ENCODE data around the gene PRRT2.

The PRRT2 gene

DNA sequence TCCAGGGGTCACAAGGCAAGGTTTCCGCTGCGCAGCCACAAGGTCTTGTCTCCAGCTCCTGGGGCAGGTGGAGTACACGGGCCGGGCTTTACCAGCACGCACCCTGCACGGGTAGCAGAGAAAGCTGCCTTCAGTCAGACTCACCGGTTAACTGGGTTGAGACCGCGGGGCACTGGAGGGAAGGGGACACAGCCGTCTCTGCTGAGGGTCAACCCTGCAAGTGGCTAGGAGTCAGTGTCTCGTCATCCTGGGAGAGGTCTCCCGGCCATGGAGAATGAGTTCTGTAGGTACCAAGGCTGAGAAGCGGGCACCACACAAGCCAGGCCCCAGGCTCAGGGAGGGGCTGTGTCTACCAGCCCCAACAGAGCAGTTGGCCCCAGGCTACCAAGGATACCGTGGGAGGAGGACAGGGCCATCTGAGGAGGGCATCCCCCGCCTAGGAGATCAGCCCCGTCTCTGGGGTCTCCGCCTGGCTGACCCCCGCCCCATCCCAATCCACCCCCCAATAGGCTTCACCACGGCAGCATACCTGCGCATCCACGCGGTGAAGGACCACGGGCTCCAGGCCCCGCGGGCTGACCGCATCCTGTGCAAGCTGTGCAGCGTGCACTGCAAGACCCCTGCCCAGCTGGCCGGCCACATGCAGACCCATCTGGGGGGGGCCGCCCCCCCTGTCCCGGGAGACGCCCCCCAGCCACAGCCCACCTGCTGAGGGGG lies 2.8 kb upstream of the PRRT2 start:
- TF ChIP-seq, protein P1, sequence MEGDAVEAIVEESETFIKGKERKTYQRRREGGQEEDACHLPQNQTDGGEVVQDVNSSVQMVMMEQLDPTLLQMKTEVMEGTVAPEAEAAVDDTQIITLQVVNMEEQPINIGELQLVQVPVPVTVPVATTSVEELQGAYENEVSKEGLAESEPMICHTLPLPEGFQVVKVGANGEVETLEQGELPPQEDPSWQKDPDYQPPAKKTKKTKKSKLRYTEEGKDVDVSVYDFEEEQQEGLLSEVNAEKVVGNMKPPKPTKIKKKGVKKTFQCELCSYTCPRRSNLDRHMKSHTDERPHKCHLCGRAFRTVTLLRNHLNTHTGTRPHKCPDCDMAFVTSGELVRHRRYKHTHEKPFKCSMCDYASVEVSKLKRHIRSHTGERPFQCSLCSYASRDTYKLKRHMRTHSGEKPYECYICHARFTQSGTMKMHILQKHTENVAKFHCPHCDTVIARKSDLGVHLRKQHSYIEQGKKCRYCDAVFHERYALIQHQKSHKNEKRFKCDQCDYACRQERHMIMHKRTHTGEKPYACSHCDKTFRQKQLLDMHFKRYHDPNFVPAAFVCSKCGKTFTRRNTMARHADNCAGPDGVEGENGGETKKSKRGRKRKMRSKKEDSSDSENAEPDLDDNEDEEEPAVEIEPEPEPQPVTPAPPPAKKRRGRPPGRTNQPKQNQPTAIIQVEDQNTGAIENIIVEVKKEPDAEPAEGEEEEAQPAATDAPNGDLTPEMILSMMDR (conservative IDR thresholded peaks at IDR 0.05; ENCODE audit: low read length) = no peak
- DNase-seq (ENCODE audit: low read depth) = no peak
- peak overlapping the region; percentile 71 for H3K4me3 ChIP-seq (ENCODE audit: low read length)

DNA sequence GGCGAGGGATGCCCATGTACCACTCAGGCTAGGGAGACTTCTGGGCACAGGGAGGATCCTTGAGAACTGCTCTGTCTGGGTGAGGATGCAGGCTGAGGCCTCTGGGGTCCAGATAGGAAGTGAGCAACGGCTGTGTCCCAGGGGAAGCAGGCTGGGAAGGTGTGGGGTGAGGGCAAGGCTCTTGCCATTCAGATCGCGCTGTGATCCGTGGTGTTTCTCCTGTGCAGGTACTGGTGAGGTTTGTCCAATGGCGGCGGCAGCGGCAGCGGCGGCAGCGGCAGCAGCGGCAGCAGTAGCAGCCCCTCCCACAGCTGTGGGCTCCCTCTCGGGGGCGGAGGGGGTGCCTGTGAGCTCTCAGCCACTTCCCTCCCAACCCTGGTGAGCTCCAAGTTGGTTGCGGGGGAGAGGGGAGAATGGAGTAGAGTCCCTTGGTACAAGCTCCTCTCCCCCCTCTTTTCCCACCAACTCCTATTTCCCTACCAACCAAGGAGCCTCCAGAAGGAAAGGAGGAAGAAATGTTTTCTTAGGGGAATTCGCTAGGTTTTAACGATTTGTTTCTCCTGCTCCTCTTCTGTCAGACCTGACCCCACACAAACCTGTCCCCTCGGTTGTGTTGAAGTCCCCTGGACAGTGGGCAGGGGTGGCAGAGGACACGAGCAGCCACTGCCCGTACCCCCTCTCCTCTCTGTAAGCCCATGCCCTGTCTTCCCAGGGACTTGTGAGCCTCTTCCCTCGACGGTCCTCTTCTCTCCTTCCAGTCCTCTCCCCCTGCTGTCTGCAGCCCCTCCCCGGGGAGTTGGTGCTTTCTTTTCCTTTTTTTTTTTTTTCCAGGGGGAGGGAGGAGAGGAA lies 1.9 kb upstream of the PRRT2 start:
- no peak for DNase-seq (ENCODE audit: low read depth)
- H3K4me3 ChIP-seq (ENCODE audit: low read length) = no peak overlapping the region

DNA sequence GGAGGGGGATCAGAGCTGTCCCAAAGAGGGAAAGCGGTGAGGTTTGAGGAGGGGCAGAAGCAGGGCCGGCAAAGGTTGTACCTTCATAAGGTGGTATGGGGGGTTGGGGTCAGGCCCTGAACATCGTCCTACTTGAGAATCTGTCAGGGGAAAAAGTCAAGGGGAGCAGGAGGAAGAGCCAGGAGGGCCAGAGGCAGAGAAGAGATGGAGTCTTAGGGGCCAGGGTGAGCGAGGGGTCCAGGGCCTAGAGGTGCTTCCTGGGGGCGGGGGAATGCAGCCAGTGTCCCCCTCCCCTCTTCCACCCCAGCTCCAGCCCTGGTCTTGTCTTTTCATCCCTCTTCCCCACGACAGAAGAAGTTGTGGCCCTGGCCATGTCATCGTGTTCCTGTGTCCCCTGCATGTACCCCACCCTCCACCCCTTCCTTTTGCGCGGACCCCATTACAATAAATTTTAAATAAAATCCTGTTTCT lies 1.3 kb upstream of the PRRT2 start:
- H3K4me3 ChIP-seq (ENCODE audit: low read length) = peak overlapping the region; percentile 8; the same call in 1 of the 2 replicates
- no peak for DNase-seq (ENCODE audit: low read depth)
- TF ChIP-seq, protein P1 (conservative IDR thresholded peaks at IDR 0.05; ENCODE audit: low read length) = no peak

More for the DNA sequence above, 1.9 kb upstream of the PRRT2 start:
- TF ChIP-seq, protein P1 (conservative IDR thresholded peaks at IDR 0.05; ENCODE audit: low read length) = no peak

DNA sequence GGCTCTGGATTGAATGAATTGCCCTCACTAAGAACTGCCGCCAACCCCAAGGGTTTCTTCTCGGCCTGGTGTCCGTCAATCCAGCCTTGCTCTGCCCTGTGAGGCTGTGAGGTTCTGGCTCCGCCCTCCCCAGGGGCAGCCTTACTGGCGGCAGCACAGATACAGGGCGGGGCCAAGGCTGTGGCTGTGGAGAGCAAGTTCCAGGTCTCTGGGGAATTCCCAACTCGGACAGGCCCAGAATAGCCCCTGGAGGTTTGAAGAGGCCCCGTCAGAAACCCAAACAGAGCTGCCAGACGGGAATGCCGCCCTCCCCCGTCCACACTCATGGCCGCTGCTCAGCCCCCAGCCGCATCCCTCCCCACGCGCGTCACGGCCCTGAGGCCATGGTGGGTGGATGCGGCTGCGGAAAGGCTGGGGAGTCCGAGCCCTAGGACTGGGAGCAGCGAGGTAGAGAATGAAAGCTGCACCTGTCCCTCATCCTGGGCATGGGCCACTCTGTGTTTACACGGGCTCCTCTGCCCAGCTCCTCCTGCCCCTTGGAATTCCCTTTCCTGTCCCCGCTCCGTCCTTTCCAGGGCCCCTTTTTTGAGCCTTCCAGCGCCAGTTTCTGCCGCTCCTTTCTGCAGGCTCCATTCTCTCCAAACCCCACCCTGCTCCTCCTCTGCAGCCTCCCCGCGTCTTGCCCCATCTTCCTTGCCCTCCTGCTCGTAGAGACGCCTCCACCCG lies 660 bp upstream of the PRRT2 start:
- DNase-seq (ENCODE audit: low read depth) = peak; percentile 98

DNA sequence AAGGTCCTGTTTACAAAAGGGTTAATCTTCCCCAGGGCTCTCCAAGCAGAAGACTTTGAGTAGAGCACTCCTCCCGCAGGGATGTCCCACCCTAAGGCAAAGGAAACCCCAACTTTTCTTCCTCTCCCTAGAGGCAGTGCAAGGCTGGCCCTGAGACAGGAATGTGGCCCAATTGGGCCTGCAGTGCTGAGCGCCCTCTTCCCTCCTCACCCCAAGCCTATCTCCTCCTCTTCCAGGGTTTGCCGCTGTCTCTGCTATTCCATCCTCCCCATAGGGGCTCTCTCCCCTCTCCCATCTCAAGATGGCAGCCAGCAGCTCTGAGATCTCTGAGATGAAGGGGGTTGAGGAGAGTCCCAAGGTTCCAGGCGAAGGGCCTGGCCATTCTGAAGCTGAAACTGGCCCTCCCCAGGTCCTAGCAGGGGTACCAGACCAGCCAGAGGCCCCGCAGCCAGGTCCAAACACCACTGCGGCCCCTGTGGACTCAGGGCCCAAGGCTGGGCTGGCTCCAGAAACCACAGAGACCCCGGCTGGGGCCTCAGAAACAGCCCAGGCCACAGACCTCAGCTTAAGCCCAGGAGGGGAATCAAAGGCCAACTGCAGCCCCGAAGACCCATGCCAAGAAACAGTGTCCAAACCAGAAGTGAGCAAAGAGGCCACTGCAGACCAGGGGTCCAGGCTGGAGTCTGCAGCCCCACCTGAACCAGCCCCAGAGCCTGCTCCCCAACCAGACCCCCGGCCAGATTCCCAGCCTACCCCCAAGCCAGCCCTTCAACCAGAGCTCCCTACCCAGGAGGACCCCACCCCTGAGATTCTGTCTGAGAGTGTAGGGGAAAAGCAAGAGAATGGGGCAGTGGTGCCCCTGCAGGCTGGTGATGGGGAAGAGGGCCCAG lies 1.0 kb downstream of the PRRT2 start:
- peak overlapping the region; percentile 70 for H3K4me3 ChIP-seq (ENCODE audit: low read length)
- TF ChIP-seq, protein P1 (conservative IDR thresholded peaks at IDR 0.05; ENCODE audit: low read length) = no peak
- no peak for DNase-seq (ENCODE audit: low read depth)

More for the DNA sequence above, 660 bp upstream of the PRRT2 start:
- TF ChIP-seq, protein P1 (conservative IDR thresholded peaks at IDR 0.05; ENCODE audit: low read length) = no peak
- H3K4me3 ChIP-seq (ENCODE audit: low read length) = peak overlapping the region; percentile 70

Data from AG10803 (cell line).